Endothelial cell of umbilical vein (primary cell): Measurements from ENCODE around the gene TBC1D24. TPM values are rescaled to one million over a fixed set of nuclear protein-coding genes. Genes with fewer than 3 reads are reported as not detected.

Experiments used
- BruUV-seq: library from RNA; stranded (reverse); fragments of 400-500 nt; replicated peaks from 2 replicates; lab custom pipeline; 2021; lab: Mats Ljungman, UMichigan
- CTCF ChIA-PET: fragments of 300-600, 350-600 bp; sonication (Branson Sonifier 250); formaldehyde crosslinking; loops from one replicate; lab custom pipeline; 2021; ENCODE audit warnings: antibody characterized with exemption, inconsistent platforms; lab: Charles Lee
- POLR2A ChIA-PET: fragments of 300-600, 350-600 bp; sonication (Branson Sonifier 250); formaldehyde crosslinking; loops from one replicate; lab custom pipeline; 2021; ENCODE audit warnings: antibody characterized with exemption, inconsistent platforms; lab: Charles Lee
- DNase-seq: peaks from one replicate; pipeline ENCODE4 v3.0.0-alpha.2; 2011; ENCODE audit warnings: low read depth, low spot score
- FAIRE-seq: peaks from 2 replicates; lab custom pipeline; 2011; peaks lifted over from hg19 to GRCh38; lab: Jason Lieb, UNC
- H2AFZ ChIP-seq: 2 replicates; pipeline ENCODE4 v1.6.0; 2012; ENCODE audit warnings: low read depth, low read length, control low read depth, inconsistent platforms
- H3K27ac ChIP-seq: 2 replicates; pipeline ENCODE4 v1.5.1; 2011; ENCODE audit warnings: low read depth, mild to moderate bottlenecking, control low read depth, low read length, moderate library complexity; ENCODE audit not compliant: insufficient read depth
- H3K27me3 ChIP-seq, 2 experiments: 2 replicates each; pipeline versions ENCODE4 v1.6.0 to v1.6.1; 2011; ENCODE audit warnings: low read length in 2 of 2, mixed read lengths in 1 of 2; ENCODE audit not compliant: control insufficient read depth in 2 of 2, insufficient read depth in 2 of 2
- H3K36me3 ChIP-seq, 2 experiments: 2 replicates in 1 of 2; 3 replicates in 1 of 2; pipeline ENCODE4 v1.5.1; 2011; ENCODE audit warnings: low read length in 2 of 2, mild to moderate bottlenecking in 1 of 2, moderate library complexity in 1 of 2; ENCODE audit not compliant: control insufficient read depth in 2 of 2, insufficient read depth in 2 of 2; ENCODE audit errors: extremely low read depth in 1 of 2
- H3K4me1 ChIP-seq: 3 replicates; pipeline ENCODE4 v1.5.1; 2011; ENCODE audit warnings: mild to moderate bottlenecking, low read length; ENCODE audit not compliant: control insufficient read depth, insufficient read depth; ENCODE audit errors: extremely low read depth
- H3K4me2 ChIP-seq: 2 replicates; pipeline ENCODE4 v1.6.1; 2011; ENCODE audit warnings: low read length, control low read depth, mixed read lengths; ENCODE audit not compliant: insufficient read depth
- H3K4me3 ChIP-seq, 3 experiments: fragments of 200-600 bp in 1 of 3; sonication (generic), shearing (Covaris generic) in 1 of 3; replicated peaks in 1 of 3; 2 replicates each; pipeline ENCODE4 v1.5.1; 2011 to 2016; ENCODE audit warnings: control low read depth in 3 of 3, low read length in 3 of 3, mild to moderate bottlenecking in 2 of 3, inconsistent platforms in 1 of 3, low read depth in 1 of 3, moderate library complexity in 1 of 3; ENCODE audit not compliant: insufficient read depth in 1 of 3
- H3K79me2 ChIP-seq: 2 replicates; pipeline ENCODE4 v1.6.0; 2012; ENCODE audit warnings: low read length, inconsistent platforms; ENCODE audit not compliant: control insufficient read depth, insufficient read depth
- H3K9ac ChIP-seq: replicated peaks from 2 replicates; pipeline ENCODE3; 2011; ENCODE audit warnings: low read length, control low read depth; ENCODE audit not compliant: insufficient read depth; ENCODE audit errors: extremely low read depth
- H3K9me1 ChIP-seq: replicated peaks from 3 replicates; pipeline ENCODE4 v1.6.0; 2011; ENCODE audit warnings: mild to moderate bottlenecking, low read length; ENCODE audit not compliant: control insufficient read depth, insufficient read depth; ENCODE audit errors: extremely low read depth
- H3K9me3 ChIP-seq: replicated peaks from 2 replicates; pipeline ENCODE4 v1.5.1; 2012; ENCODE audit warnings: low read length, inconsistent platforms; ENCODE audit not compliant: control insufficient read depth, insufficient read depth
- H4K20me1 ChIP-seq: replicated peaks from 2 replicates; pipeline ENCODE3; 2011; ENCODE audit warnings: mild to moderate bottlenecking, low read length; ENCODE audit not compliant: control insufficient read depth, insufficient read depth; ENCODE audit errors: extremely low read depth
- CTCF ChIP-seq, 2 donors: IDR thresholded peaks; 1 replicate in 1 of 2; 2 replicates in 1 of 2; pipeline ENCODE4 v1.5.1; 2011; ENCODE audit warnings: low read length in 2 of 2, mild to moderate bottlenecking in 2 of 2, moderate library complexity in 2 of 2, control low read depth in 1 of 2, inconsistent platforms in 1 of 2, low read depth in 1 of 2; ENCODE audit not compliant: insufficient read depth in 1 of 2; ENCODE audit errors: extremely low read depth in 1 of 2
- EZH2 ChIP-seq: IDR thresholded peaks from 2 replicates; pipeline ENCODE4 v1.6.1; 2012; ENCODE audit warnings: borderline replicate concordance, low read depth, mild to moderate bottlenecking, moderate library complexity, low read length, inconsistent platforms; ENCODE audit not compliant: severe bottlenecking
- FOS ChIP-seq: IDR thresholded peaks from 2 replicates; pipeline ENCODE4 v1.6.1; 2011; ENCODE audit warnings: mild to moderate bottlenecking, low read length, moderate library complexity, borderline replicate concordance; ENCODE audit not compliant: insufficient read depth
- GATA2 ChIP-seq: IDR thresholded peaks from 2 replicates; pipeline ENCODE4 v1.7.0; 2011; ENCODE audit warnings: low read depth, mild to moderate bottlenecking, moderate library complexity, mixed read lengths, low read length; ENCODE audit not compliant: insufficient read length, insufficient read depth
- JUN ChIP-seq: IDR thresholded peaks from 2 replicates; pipeline ENCODE4 v1.6.1; 2011; ENCODE audit warnings: borderline replicate concordance, low read depth; ENCODE audit not compliant: insufficient read length, insufficient read depth
- MYC ChIP-seq: IDR thresholded peaks from one replicate; pipeline ENCODE4 v1.6.1; 2011; ENCODE audit warnings: mild to moderate bottlenecking, low read depth, low read length
- POLR2A ChIP-seq: IDR thresholded peaks from 2 replicates; pipeline ENCODE4 v1.6.1; 2012; ENCODE audit warnings: low read depth, mild to moderate bottlenecking, control low read depth, low read length
- POLR2AphosphoS5 ChIP-seq: IDR thresholded peaks from 2 replicates; pipeline ENCODE4 v1.6.1; 2012; ENCODE audit warnings: low read depth, mild to moderate bottlenecking, control low read depth, low read length, moderate library complexity; ENCODE audit not compliant: insufficient read depth
- dilution Hi-C: fragments of 300-500 bp; cut with MboI; formaldehyde crosslinking; loops from one replicate; pipeline ENCODE4 v1.15.0; 2019; ENCODE audit warnings: low sequenced_read_pairs; ENCODE audit not compliant: extremely low pct_ligation_motif_present
- intact Hi-C: fragments of 100-400 bp; cut with micrococcal nuclease; formaldehyde crosslinking; loops from one replicate; pipeline ENCODE4 v1.10.0; 2022
- polyA plus RNA-seq, 4 experiments: library from polyadenylated mRNA; depleted of rRNA in 3 of 4; stranded (reverse) in 3 of 4; unstranded in 1 of 4; fragments of >200 nt; gene quantifications; 2 replicates each; pipeline versions ENCODE4 v1.2.1 to v1.2.3, GENCODE V29; 2011 to 2012; ENCODE audit warnings: missing spikeins in 1 of 4
- total RNA-seq: library from RNA; stranded (reverse); gene quantifications from 2 replicates; pipeline ENCODE4 v1.2.3, GENCODE V29; 2021
- TF ChIP-seq, protein P1 (sequence below): IDR thresholded peaks from 2 replicates; pipeline ENCODE4 v1.6.1; 2011; ENCODE audit not compliant: insufficient read depth, insufficient read length

The TBC1D24 gene
- total and polyA plus RNA-seq, 2 donors (not counting 3 experiments of a cell fraction or from before 2014, with no cell fraction given), result 8.1 to 22.8 TPM

DNA sequence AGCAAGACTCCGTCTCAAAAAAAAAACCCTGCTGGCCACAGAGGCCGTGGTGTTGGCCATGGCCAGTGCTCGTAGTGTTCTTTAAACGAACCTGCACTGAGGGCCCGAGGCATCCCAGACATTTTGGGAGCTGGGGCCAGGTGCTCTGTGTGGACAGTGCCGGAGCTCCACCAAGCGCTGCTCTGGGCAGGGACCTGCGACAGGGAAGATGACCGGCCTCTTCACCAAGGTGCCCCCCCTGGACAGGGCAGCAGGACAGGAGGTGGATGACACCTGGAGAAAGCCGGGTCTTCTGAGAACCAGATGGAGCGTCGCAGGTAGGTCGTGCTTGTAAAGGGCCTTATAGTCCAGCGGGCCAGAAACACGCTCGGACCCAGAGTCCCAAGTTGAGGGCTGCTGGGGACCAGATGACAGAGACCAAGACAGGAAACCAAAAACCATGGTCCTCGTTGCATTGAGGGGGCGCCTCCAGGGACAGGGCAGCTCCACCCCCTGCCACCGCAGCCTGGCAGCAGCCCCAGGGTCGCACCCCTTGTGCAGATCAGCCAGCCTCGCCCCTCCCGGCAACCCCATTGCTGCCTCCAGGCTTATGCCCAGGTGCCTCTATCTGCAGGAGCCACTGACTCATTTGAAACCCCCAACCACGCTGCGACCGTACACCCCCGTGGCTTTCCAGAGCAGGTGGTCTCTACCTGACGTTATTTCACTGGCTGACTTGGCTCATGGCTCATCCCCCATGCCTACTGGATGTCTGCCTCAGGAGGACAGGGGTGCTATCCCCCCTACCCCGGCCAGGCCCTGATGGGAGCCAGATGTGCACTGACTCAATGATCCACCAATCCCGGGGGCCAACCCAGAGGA is 8.0 kb upstream of the TBC1D24 start:
- TF ChIP-seq POLR2AphosphoS5, result no peak
- TF ChIP-seq EZH2, result no peak
- no peak for TF ChIP-seq POLR2A
- TF ChIP-seq CTCF (IDR thresholded peaks at IDR 0.05; ENCODE audit: extremely low read depth in 1 of 2, insufficient read depth in 1 of 2, low read depth in 1 of 2, low read length in 2 of 2), result no peak
- no peak for TF ChIP-seq MYC
- no peak for TF ChIP-seq FOS
- TF ChIP-seq, protein P1, sequence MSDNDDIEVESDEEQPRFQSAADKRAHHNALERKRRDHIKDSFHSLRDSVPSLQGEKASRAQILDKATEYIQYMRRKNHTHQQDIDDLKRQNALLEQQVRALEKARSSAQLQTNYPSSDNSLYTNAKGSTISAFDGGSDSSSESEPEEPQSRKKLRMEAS, result no peak
- TF ChIP-seq GATA2, result no peak
- TF ChIP-seq JUN, result no peak
- H3K27me3 ChIP-seq, result peaks cover 15 to 20% of the 10 kb centered on the region in 2 experiments
- ChIA-PET POLR2A (no interaction called here), CTCF (interaction anchor here (1.0 to 1.4 kb wide), 2 partner anchors 36 to 443 kb away, joined by 3 to 4 read pairs; no protein-coding TSS in a partner anchor)
- peak overlapping the region; percentile 34 for H3K9ac ChIP-seq
- H3K79me2 ChIP-seq, result no peaks in the 10 kb centered on the region
- no peaks in the 10 kb centered on the region for H3K9me1 ChIP-seq
- H2AFZ ChIP-seq, result peak overlapping the region; percentile 48
- no peak overlapping the region for H3K4me3 ChIP-seq
- no TSS peak for BruUV-seq
- DNase-seq (no peak), FAIRE-seq (no peak)
- dilution Hi-C loops, result no loop called here
- intact Hi-C loops, result no loop called here
- H3K27ac ChIP-seq, result no peak overlapping the region
- peaks cover 5% of the 10 kb centered on the region for H3K4me1 ChIP-seq
- no peaks in the 10 kb centered on the region for H4K20me1 ChIP-seq
- H3K9me3 ChIP-seq, result no peaks in the 10 kb centered on the region
- H3K4me2 ChIP-seq, result no peak overlapping the region
- no peaks in the 10 kb centered on the region for H3K36me3 ChIP-seq
